Measurements from ENCODE around the gene SLC4A7.

GRCh38 chr3:27507515-27508266 lies 23.5 kb upstream of the SLC4A7 start:
- TF ChIP-seq CTCF (IDR thresholded peaks at IDR 0.05) (no peak), POLR2A (IDR thresholded peaks at IDR 0.05) (no peak)

Measured in lower leg skin (tissue), 3 donors.